OCI-LY3 (cell line): Measurements from ENCODE around the gene TIMM17A.

Experiments used
- H2AFZ ChIP-seq: fragments of 200-600, 300-600 bp; shearing (Covaris generic); 2 replicates; pipeline ENCODE4 v1.6.0; 2014; ENCODE audit warnings: antibody characterized with exemption, low read depth, low read length
- H3K27ac ChIP-seq: fragments of 200-600, 300-600 bp; sonication (generic); 2 replicates; pipeline ENCODE4 v1.5.1; 2014; ENCODE audit warnings: mild to moderate bottlenecking, low read length, moderate library complexity, mixed read lengths
- H3K27me3 ChIP-seq: fragments of 200-600, 300-600 bp; sonication (generic); 2 replicates; pipeline ENCODE4 v1.6.1; 2014; ENCODE audit warnings: low read depth, low read length, mixed read lengths
- H3K36me3 ChIP-seq: fragments of 200-600, 300-600 bp; sonication (generic); replicated peaks from 2 replicates; pipeline ENCODE3; 2014; ENCODE audit warnings: low read depth, low read length, mixed read lengths
- H3K4me1 ChIP-seq: fragments of 300-600, 200-600 bp; sonication (generic); 2 replicates; pipeline ENCODE4 v1.6.1; 2014; ENCODE audit warnings: low read length, mixed read lengths
- H3K4me2 ChIP-seq: fragments of 200-600, 300-600 bp; sonication (generic); 2 replicates; pipeline ENCODE4 v1.6.1; 2014; ENCODE audit warnings: low read length, mixed read lengths
- H3K4me3 ChIP-seq: fragments of 300-600, 200-600 bp; sonication (generic); 2 replicates; pipeline ENCODE4 v1.5.1; 2014; ENCODE audit warnings: antibody characterized with exemption, mild to moderate bottlenecking, low read length, moderate library complexity
- H3K79me2 ChIP-seq: fragments of 300-600, 200-600 bp; shearing (Covaris generic); 2 replicates; pipeline ENCODE4 v1.6.1; 2014; ENCODE audit warnings: mild to moderate bottlenecking, low read length, mixed read lengths
- H3K9ac ChIP-seq: fragments of 300-600, 200-600 bp; shearing (Covaris generic); 2 replicates; pipeline ENCODE4 v1.6.0; 2014; ENCODE audit warnings: mild to moderate bottlenecking, low read length, moderate library complexity
- H3K9me3 ChIP-seq: fragments of 200-600, 300-600 bp; shearing (Covaris generic); 2 replicates; pipeline ENCODE4 v1.6.1; 2014; ENCODE audit warnings: low read length, mixed read lengths; ENCODE audit not compliant: insufficient read depth
- H4K20me1 ChIP-seq: fragments of 200-600, 300-600 bp; sonication (generic); 2 replicates; pipeline ENCODE4 v1.6.1; 2016; ENCODE audit warnings: low read length, mixed read lengths; ENCODE audit not compliant: insufficient read depth
- CTCF ChIP-seq: fragments of 200-600, 300-600 bp; sonication (generic); IDR thresholded peaks from 2 replicates; pipeline ENCODE4 v1.5.1; 2014; ENCODE audit warnings: antibody characterized with exemption, low read length, low read depth
- EZH2phosphoT487 ChIP-seq: fragments of 200-600 bp; shearing (Covaris generic); IDR thresholded peaks from 2 replicates; pipeline ENCODE4 v1.6.1; 2018; ENCODE audit warnings: antibody characterized with exemption, mixed run types, low read depth

Gene TIMM17A

GRCh38 chr1:202002507-202002906 is 47.2 kb downstream of the TIMM17A start:
- no peaks in the 10 kb centered on the region for H3K27me3 ChIP-seq
- H3K4me1 ChIP-seq, result no peaks in the 10 kb centered on the region
- H4K20me1 ChIP-seq, result no peaks in the 10 kb centered on the region
- H3K79me2 ChIP-seq, result no peaks in the 10 kb centered on the region
- no peak overlapping the region for H2AFZ ChIP-seq
- peaks cover 51% of the 10 kb centered on the region for H3K36me3 ChIP-seq
- no peaks in the 10 kb centered on the region for H3K9me3 ChIP-seq
- H3K4me2 ChIP-seq, result no peak overlapping the region
- no peak overlapping the region for H3K27ac ChIP-seq
- H3K9ac ChIP-seq, result no peak overlapping the region
- TF ChIP-seq EZH2phosphoT487 (no peak), CTCF (no peak)
- no peak overlapping the region for H3K4me3 ChIP-seq

- Histone ChIP-seq H3K27ac (no peak overlapping the region), H3K36me3 (peaks cover 50% of the 10 kb centered on the region), H3K27me3 (no peaks in the 10 kb centered on the region), H3K9me3 (no peaks in the 10 kb centered on the region), H3K4me1 (peaks cover 14% of the 10 kb centered on the region), H3K9ac (no peak overlapping the region), H3K4me2 (no peak overlapping the region), H3K4me3 (no peak overlapping the region), H4K20me1 (no peaks in the 10 kb centered on the region), H3K79me2 (no peaks in the 10 kb centered on the region), H2AFZ (no peak overlapping the region)
- no peak for TF ChIP-seq EZH2phosphoT487
- TF ChIP-seq CTCF, result no peak
These were observed 49.4 kb downstream of the TIMM17A start for GRCh38 chr1:202004711-202005110.

- peak; percentile 42; the same call in 1 of the 2 replicates for TF ChIP-seq CTCF
- TF ChIP-seq EZH2phosphoT487, result no peak
- Histone ChIP-seq H3K4me2 (no peak overlapping the region), H3K9me3 (no peaks in the 10 kb centered on the region), H3K79me2 (peaks cover 5% of the 10 kb centered on the region), H2AFZ (no peak overlapping the region), H3K27ac (no peak overlapping the region), H3K4me1 (peaks cover 18% of the 10 kb centered on the region), H4K20me1 (no peaks in the 10 kb centered on the region), H3K36me3 (peaks cover 41% of the 10 kb centered on the region), H3K9ac (no peak overlapping the region), H3K27me3 (no peaks in the 10 kb centered on the region), H3K4me3 (no peak overlapping the region)
These were observed 50.7 kb downstream of the TIMM17A start for GRCh38 chr1:202005958-202006357.

- no peaks in the 10 kb centered on the region for H4K20me1 ChIP-seq
- H3K9me3 ChIP-seq, result no peaks in the 10 kb centered on the region
- no peak for TF ChIP-seq EZH2phosphoT487
- TF ChIP-seq CTCF, result no peak
- no peak overlapping the region for H3K9ac ChIP-seq
- no peak overlapping the region for H3K27ac ChIP-seq
- H3K4me2 ChIP-seq, result no peak overlapping the region
- peaks cover 26% of the 10 kb centered on the region for H3K4me1 ChIP-seq
- no peaks in the 10 kb centered on the region for H3K27me3 ChIP-seq
- H2AFZ ChIP-seq, result no peak overlapping the region
- H3K4me3 ChIP-seq, result no peak overlapping the region
- H3K36me3 ChIP-seq, result peaks cover 30% of the 10 kb centered on the region
- peaks cover 17% of the 10 kb centered on the region for H3K79me2 ChIP-seq
These were observed 52.0 kb downstream of the TIMM17A start for GRCh38 chr1:202007304-202007703.
